ENCODE data around the gene OMD. TPM values are rescaled to one million over a fixed set of nuclear protein-coding genes. Genes with fewer than 3 reads are reported as not detected.

OMD gene
- total and polyA plus RNA-seq, 9 of the 15 experiments (the other 6 are each of a cell fraction or from before 2014, with no cell fraction given) = 0.21 TPM; not detected in 8

DNA sequence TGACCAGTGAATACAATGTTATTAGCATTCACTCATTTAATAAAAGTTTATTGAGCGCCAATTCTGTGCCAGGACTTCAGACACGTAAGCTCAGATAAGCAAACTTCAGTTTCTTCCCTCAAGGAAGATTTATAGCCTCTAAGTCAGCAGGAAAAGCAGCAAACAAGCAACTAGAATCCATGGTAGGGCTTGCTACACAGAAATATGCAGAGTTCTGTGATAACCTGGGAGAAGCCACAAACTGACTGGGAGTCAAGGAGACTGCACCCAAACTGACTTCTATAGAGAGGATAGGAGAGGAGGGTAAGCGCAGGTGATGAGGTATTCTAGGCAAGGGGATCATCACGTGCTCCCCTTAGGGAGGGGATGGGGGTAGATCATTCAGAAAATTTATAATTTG is 18.5 kb downstream of the OMD start (continued):
- TF ChIP-seq ATF1 (CRISPR knock-in tag; IDR thresholded peaks at IDR 0.05) (no peak), ATF1 (tag; IDR thresholded peaks at IDR 0.05) (0 out of 2 replicates have a peak, but pooled peaks have one; percentile 31), MECOM (CRISPR knock-in tag; IDR thresholded peaks at IDR 0.05) (no peak), ZNF274 (IDR thresholded peaks at IDR 0.05; ENCODE audit: borderline replicate concordance, low read depth, low read length) (no peak), JUND (IDR thresholded peaks at IDR 0.05; ENCODE audit: borderline replicate concordance, low read depth, low read length) (no peak), JUND (tag; IDR thresholded peaks at IDR 0.05; ENCODE audit: borderline replicate concordance, low read depth, low read length) (no peak), ARID1B (IDR thresholded peaks at IDR 0.05) (0 out of 2 replicates have a peak, but pooled peaks have one; percentile 9), ZNF280B (CRISPR knock-in tag; IDR thresholded peaks at IDR 0.05) (no peak), DIDO1 (tag; IDR thresholded peaks at IDR 0.05; ENCODE audit: low read depth) (no peak), SRSF7 (optimal IDR thresholded peaks at IDR 0.05; ENCODE audit: low read depth, low read length) (no peak), PKNOX1 (IDR thresholded peaks at IDR 0.05) (peak; percentile 87), FOXJ2 (tag; IDR thresholded peaks at IDR 0.05) (peak; percentile 57; the same call in 1 of the 2 replicates)
- TF ChIP-seq, protein P1, sequence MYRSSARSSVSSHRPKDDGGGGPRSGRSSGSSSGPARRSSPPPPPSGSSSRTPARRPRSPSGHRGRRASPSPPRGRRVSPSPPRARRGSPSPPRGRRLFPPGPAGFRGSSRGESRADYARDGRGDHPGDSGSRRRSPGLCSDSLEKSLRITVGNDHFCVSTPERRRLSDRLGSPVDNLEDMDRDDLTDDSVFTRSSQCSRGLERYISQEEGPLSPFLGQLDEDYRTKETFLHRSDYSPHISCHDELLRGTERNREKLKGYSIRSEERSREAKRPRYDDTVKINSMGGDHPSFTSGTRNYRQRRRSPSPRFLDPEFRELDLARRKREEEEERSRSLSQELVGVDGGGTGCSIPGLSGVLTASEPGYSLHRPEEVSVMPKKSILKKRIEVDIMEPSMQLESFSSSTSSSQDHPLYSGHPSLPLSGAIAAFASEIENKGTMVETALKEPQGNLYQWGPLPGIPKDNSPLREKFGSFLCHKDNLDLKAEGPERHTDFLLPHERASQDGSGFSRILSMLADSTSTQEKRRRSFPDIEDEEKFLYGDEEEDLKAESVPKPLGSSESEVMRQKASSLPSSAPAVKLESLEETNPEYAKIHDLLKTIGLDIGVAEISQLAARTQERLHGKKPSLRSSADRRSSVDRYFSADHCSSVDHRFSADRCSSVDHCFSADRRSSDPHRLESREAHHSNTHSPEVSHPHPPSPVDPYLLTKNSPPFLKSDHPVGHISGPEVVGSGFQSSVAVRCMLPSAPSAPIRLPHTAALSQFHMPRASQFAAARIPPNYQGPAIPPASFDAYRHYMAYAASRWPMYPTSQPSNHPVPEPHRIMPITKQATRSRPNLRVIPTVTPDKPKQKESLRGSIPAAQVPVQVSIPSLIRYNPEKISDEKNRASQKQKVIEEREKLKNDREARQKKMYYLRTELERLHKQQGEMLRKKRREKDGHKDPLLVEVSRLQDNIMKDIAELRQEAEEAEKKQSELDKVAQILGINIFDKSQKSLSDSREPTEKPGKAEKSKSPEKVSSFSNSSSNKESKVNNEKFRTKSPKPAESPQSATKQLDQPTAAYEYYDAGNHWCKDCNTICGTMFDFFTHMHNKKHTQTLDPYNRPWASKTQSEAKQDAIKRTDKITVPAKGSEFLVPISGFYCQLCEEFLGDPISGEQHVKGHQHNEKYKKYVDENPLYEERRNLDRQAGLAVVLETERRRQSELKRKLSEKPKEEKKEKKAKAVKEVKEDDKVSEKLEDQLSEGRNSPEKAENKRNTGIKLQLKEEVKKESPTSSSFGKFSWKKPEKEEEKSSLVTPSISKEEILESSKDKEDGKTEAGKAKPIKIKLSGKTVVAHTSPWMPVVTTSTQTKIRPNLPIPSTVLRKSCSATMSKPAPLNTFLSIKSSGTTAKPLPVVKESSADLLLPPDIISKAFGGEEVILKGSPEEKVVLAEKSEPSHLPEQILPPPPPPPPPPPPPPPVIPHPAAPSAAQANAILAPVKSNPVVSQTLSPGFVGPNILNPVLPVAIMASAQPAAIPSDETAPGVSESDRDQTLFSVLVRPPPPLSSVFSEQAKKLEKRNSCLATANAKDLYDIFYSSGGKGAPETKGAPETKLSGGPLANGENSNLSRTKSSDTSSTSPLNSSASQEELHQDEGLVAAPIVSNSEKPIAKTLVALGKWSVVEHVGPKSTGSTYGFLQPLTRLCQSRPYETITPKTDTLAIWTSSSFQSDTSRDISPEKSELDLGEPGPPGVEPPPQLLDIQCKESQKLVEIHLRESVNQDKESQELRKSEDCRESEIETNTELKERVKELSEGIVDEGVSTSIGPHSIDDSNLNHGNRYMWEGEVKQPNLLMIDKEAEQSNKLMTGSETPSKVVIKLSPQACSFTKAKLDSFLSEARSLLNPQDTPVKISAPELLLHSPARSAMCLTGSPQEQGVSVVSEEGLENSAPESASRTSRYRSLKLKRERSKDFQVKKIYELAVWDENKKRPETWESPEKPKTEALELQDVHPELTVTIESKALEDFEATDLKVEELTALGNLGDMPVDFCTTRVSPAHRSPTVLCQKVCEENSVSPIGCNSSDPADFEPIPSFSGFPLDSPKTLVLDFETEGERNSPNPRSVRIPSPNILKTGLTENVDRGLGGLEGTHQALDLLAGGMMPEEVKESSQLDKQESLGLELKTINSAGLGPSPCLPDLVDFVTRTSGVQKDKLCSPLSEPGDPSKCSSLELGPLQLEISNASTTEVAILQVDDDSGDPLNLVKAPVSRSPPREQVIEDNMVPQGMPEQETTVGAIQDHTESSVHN (IDR thresholded peaks at IDR 0.05; ENCODE audit: borderline replicate concordance in 1 of 2, low read depth in 1 of 2) = no peak
